Measurements from ENCODE around the gene PI16.

The PI16 gene

DNA sequence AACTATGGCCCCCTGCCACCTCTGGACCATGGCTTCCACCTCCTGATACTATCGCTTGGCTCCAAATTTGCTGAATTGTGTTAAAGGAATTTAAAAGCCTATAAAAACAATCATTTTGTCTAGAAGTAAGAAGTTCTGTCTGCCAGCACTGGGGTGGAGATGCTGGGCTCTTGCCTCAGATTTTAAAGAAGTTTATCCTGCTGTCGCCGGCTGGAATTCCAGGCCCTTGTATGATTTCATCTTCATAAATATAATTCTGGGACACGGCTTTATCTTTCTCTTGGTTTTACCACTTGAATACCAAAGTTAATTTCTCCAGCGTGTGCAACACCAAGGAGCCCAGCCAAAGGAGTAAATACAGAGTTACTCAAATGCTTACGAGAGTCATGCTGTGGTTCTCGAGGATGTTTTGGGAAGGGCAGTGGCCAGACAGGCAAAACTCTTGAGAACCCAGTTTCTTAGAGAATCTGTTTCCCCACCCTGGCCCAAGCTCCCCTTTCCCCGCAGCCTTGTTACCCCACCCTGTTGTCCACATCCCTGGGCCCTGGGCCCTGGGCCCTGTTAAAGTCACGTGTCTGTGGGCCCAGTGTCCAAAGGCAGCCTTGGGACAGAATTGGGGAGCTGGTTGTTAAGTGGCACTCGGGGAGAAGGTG lies 36.9 kb upstream of the PI16 start:
- no peaks in the 10 kb centered on the region for H3K27me3 Mint-ChIP-seq
- peaks cover 25% of the 10 kb centered on the region for H3K36me3 Mint-ChIP-seq (ENCODE audit: insufficient read depth)
- no peak overlapping the region for H3K27ac Mint-ChIP-seq (ENCODE audit: low read depth)
- DNase-seq (ENCODE audit: low spot score in 2 of 2): no peak
- no peaks in the 10 kb centered on the region for H3K9me3 Mint-ChIP-seq
- peaks cover 9% of the 10 kb centered on the region for H3K4me1 Mint-ChIP-seq
- H3K4me3 Mint-ChIP-seq: no peak overlapping the region
- ATAC-seq (replicated peaks; ENCODE audit: extremely low read depth, poor library complexity, severe bottlenecking): no peak

DNA sequence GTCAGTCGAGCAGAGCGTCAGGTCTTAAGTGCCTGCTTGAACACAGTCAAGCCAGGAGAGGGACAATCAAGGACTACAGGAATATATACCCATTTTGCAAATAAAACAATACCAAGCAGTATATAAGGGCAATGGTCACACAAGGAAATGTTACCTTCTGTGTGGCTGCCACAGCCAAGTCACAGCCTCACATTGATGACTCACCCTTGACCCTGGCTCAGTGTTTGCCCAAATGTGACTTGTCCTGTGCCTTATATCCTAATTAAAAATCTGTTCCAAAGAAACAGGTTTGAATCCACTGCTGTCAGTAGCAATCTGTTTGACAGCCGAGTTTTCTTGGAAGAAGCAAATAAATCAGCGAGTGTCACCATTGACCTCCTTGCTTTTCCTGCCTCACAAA lies 34.5 kb upstream of the PI16 start:
- Mint-ChIP-seq H3K4me3 (no peak overlapping the region), H3K4me1 (no peaks in the 10 kb centered on the region), H3K36me3 (ENCODE audit: insufficient read depth) (peaks cover 28% of the 10 kb centered on the region), H3K27me3 (no peaks in the 10 kb centered on the region), H3K9me3 (no peaks in the 10 kb centered on the region), H3K27ac (ENCODE audit: low read depth) (no peak overlapping the region)
- ATAC-seq (replicated peaks; ENCODE audit: extremely low read depth, poor library complexity, severe bottlenecking) (no peak), DNase-seq (ENCODE audit: low spot score in 2 of 2) (no peak)

DNA sequence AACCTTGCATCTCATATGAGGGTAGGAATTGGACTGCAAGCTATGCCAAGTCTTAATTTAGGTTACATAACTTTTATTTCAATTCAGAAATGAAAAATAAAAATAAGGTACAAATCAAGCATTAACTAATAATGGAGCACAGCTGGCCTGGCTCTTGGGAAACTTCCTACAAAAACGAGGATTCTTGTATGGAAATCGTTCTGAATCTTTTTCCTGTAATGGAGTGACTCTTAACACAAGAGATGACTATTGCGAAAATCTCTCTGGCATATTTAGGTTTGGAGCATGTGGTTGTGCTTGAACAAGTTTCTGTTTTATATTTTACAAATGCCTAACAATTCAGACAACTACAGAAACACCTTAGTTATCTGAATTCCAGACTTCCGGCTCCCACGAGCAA lies 34.0 kb upstream of the PI16 start:
- Mint-ChIP-seq H3K27me3 (no peaks in the 10 kb centered on the region), H3K4me3 (no peak overlapping the region), H3K27ac (ENCODE audit: low read depth) (no peak overlapping the region), H3K4me1 (no peaks in the 10 kb centered on the region), H3K9me3 (no peaks in the 10 kb centered on the region), H3K36me3 (ENCODE audit: insufficient read depth) (peaks cover 30% of the 10 kb centered on the region)
- no peak for ATAC-seq (replicated peaks; ENCODE audit: extremely low read depth, poor library complexity, severe bottlenecking)
- no peak for DNase-seq (ENCODE audit: low spot score in 2 of 2)

DNA sequence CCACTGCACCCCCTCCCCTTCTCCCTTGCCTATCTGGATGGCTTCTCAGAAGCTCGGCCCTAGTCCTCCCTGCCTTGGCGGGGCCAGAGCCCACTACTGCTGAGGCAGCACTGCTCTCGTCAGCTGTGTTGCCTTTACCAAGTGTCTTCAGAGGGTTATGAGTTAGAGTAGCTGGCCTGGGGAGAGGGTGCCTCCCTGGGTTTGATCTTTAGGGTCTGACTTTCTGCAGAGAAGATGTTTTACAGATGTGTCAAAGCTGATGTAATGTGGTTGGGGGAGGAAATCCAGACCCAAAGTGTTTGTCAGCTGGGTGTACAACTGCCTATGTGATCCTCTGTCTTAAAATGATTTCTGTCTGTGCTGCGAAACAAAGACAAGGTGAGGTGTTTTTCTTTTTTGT lies 30.4 kb upstream of the PI16 start:
- Mint-ChIP-seq H3K9me3 (no peaks in the 10 kb centered on the region), H3K36me3 (ENCODE audit: insufficient read depth) (peaks cover 16% of the 10 kb centered on the region), H3K4me1 (no peaks in the 10 kb centered on the region), H3K27me3 (no peaks in the 10 kb centered on the region), H3K27ac (ENCODE audit: low read depth) (no peak overlapping the region), H3K4me3 (no peak overlapping the region)
- DNase-seq (ENCODE audit: low spot score in 2 of 2) (no peak), ATAC-seq (replicated peaks; ENCODE audit: extremely low read depth, poor library complexity, severe bottlenecking) (no peak)

DNA sequence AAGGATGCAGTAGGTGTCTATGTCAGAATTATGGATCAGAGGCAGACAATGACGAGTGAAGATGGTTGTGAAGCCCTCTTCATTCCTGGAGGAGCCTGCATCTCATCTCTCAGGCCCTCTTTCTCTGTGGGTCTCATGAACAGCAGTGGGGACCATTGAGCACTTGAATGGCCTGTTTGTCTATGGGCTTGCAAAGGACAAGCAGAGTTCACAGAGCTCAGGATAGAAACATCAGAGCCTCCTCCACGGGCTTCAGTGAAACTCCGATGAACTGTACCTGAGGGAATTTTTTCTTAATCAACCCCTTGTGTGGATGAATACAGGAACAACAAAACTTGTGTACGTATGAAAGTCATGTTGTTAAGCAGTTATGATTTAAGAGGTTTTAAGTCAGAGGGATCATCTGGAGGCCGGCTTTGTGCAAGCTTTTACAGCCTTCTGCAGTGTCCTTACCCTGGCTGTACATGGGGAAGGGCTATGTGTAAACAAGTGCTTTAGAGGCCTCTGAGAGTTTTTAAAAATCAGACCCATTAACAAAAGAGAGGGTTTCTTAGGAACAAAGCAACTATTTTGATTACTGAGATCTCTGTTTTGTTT lies 29.7 kb upstream of the PI16 start:
- no peak for DNase-seq (ENCODE audit: low spot score in 2 of 2)
- Mint-ChIP-seq H3K4me1 (no peaks in the 10 kb centered on the region), H3K27me3 (no peaks in the 10 kb centered on the region), H3K36me3 (ENCODE audit: insufficient read depth) (peaks cover 10% of the 10 kb centered on the region), H3K9me3 (no peaks in the 10 kb centered on the region), H3K27ac (ENCODE audit: low read depth) (peak overlapping the region; percentile 79), H3K4me3 (no peak overlapping the region)
- no peak for ATAC-seq (replicated peaks; ENCODE audit: extremely low read depth, poor library complexity, severe bottlenecking)

DNA sequence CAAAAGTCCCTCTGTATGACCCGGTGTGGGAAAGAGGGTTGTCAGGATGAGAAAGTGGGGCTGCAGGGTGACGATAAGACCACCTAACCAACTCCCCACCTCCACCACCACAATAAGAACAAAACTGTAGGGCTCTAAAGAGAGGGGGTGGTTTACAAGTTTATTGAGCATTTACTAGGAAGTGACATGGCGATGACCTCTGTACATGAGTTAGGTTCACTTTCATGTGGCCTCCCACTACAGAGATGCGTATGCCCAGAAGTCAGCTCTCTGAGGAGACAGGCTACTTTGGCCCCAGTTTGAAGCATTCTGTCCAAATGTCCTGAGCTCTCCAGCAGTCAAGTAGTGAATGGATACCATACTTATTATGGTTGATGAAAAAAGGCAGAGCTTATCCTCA lies 28.7 kb upstream of the PI16 start:
- H3K9me3 Mint-ChIP-seq: no peaks in the 10 kb centered on the region
- no peaks in the 10 kb centered on the region for H3K27me3 Mint-ChIP-seq
- H3K36me3 Mint-ChIP-seq (ENCODE audit: insufficient read depth): peaks cover 9% of the 10 kb centered on the region
- no peak for DNase-seq (ENCODE audit: low spot score in 2 of 2)
- H3K4me3 Mint-ChIP-seq: no peak overlapping the region
- no peaks in the 10 kb centered on the region for H3K4me1 Mint-ChIP-seq
- H3K27ac Mint-ChIP-seq (ENCODE audit: low read depth): peak overlapping the region; percentile 79
- ATAC-seq (replicated peaks; ENCODE audit: extremely low read depth, poor library complexity, severe bottlenecking): no peak

DNA sequence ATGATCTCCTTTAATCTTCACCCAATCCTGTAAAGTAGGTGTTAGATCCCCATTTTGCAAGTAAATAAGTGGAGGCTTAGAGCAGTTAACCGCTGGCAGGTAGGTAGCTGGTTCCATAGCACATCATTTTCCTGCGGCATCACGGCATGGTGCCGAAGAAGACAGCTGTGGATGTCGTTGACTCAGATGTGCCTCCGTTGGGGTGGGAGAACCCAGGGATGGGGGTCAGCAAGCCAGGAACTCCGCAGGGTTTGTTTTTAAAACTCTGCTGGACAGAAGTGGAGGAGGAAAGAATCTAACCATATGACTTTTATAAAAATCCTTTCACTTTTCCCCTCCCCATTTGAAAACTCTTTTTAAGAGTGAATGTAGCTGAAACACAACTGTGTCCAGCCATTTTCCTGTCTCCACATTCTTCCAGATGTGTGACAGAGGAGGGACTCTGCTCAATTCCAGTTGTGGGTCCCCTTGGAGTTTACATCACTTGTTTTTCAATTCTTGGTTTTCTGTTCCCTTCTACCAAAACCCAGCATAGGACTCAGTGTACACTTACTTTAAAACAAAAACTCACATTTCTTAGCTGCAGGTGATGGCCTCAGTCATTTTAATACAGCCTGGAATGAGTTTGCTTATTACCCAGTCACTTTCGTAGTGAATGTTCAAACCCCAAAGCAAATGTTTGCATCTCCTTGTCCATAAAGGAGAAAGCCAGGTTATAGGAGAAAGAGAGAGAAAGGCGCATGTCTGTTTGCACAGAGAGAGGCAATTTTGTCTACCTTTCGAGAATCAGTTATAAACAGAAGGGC lies 27.6 kb upstream of the PI16 start:
- H3K27me3 Mint-ChIP-seq: no peaks in the 10 kb centered on the region
- H3K36me3 Mint-ChIP-seq (ENCODE audit: insufficient read depth): peaks cover 7% of the 10 kb centered on the region
- DNase-seq (ENCODE audit: low spot score in 2 of 2) (no peak), ATAC-seq (replicated peaks; ENCODE audit: extremely low read depth, poor library complexity, severe bottlenecking) (no peak)
- H3K4me1 Mint-ChIP-seq: no peaks in the 10 kb centered on the region
- no peak overlapping the region for H3K27ac Mint-ChIP-seq (ENCODE audit: low read depth)
- no peaks in the 10 kb centered on the region for H3K9me3 Mint-ChIP-seq
- no peak overlapping the region for H3K4me3 Mint-ChIP-seq

DNA sequence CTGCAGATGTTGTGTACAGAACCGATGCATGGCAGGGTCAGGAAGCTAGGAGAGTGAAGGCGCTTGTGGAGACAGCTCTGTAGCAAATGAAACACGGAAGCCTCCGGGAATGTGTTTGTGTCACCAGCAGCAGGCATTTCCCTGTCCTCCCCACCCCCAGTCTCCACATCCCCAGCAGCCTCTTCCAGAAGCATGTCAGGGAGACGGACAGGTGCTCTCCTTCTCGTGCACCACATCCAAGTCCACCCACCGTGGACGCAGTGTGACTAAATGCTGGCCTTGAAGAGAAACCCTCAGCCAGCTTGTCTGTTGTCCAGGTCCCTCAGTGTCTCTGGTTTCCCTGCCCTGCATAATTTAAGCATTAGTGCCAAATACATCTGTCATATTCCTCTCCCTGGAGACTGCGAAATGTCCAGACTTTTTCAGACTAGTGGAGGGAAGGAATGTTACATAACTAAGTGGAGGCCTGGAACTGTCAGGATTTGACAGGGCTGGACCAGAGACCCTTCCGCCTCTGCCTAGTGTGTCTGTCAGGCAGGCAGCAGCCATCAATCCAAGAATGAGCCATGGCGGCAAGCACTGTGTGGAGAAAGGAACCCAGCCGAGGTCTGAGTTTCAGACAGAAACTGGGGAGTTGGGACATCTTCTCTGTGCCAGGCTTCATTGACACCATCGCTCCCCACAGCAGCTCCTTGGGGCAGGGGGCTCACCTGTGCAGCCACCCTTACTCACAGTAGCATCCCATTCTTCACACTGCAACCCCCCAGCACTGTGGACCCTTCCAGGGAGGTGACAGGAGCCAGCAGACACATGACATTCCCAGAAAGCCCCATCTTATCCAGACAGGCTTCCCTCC lies 26.6 kb upstream of the PI16 start:
- Mint-ChIP-seq H3K27me3 (no peaks in the 10 kb centered on the region), H3K9me3 (no peaks in the 10 kb centered on the region), H3K4me3 (no peak overlapping the region), H3K4me1 (no peaks in the 10 kb centered on the region), H3K36me3 (ENCODE audit: insufficient read depth) (peaks cover 5% of the 10 kb centered on the region), H3K27ac (ENCODE audit: low read depth) (no peak overlapping the region)
- DNase-seq (ENCODE audit: low spot score in 2 of 2): no peak
- ATAC-seq (replicated peaks; ENCODE audit: extremely low read depth, poor library complexity, severe bottlenecking): no peak

DNA sequence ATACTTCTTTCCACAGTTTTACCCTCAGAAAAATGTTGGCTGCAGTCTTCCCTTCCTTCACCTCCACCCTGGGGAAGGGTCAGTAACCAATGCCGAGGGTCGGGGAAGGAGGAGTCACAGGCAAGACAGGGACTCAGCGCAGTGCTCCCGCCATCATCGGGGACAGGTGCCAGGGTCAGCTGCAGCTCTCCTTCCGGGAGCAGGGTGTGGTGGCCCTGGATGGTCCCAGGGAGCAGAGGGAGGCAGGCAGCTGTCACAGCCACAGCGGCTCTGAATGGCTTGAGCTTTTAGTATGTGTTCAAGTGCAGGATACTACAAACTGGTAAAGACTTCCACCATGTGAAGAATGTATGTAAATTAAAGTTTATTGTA lies 26.0 kb upstream of the PI16 start:
- Mint-ChIP-seq H3K9me3 (no peaks in the 10 kb centered on the region), H3K4me1 (no peaks in the 10 kb centered on the region), H3K27me3 (no peaks in the 10 kb centered on the region), H3K27ac (ENCODE audit: low read depth) (no peak overlapping the region), H3K36me3 (ENCODE audit: insufficient read depth) (peaks cover 5% of the 10 kb centered on the region), H3K4me3 (no peak overlapping the region)
- ATAC-seq (replicated peaks; ENCODE audit: extremely low read depth, poor library complexity, severe bottlenecking): no peak
- no peak for DNase-seq (ENCODE audit: low spot score in 2 of 2)

DNA sequence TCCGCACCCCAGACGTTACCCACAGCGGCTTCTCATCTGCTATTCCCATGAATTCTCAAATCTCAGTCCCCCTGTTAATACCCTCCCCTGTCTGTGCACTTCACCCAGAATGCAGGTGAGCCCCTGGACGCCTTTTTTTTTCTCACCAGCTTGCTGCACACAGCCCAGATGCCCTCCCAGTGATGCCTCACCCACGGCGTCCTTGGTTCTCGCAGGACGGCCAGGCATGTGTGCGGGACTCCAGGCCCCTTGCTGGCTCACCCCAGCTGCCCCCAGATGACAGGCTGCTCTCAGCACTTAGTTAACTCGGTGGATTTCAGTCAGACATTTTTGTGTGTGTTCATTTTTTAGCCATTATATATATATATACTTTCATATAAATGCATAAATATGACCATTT lies 25.4 kb upstream of the PI16 start:
- no peak overlapping the region for H3K27ac Mint-ChIP-seq (ENCODE audit: low read depth)
- no peaks in the 10 kb centered on the region for H3K9me3 Mint-ChIP-seq
- H3K4me3 Mint-ChIP-seq: no peak overlapping the region
- no peaks in the 10 kb centered on the region for H3K27me3 Mint-ChIP-seq
- peaks cover 3% of the 10 kb centered on the region for H3K36me3 Mint-ChIP-seq (ENCODE audit: insufficient read depth)
- ATAC-seq (replicated peaks; ENCODE audit: extremely low read depth, poor library complexity, severe bottlenecking) (no peak), DNase-seq (ENCODE audit: low spot score in 2 of 2) (no peak)
- no peaks in the 10 kb centered on the region for H3K4me1 Mint-ChIP-seq

DNA sequence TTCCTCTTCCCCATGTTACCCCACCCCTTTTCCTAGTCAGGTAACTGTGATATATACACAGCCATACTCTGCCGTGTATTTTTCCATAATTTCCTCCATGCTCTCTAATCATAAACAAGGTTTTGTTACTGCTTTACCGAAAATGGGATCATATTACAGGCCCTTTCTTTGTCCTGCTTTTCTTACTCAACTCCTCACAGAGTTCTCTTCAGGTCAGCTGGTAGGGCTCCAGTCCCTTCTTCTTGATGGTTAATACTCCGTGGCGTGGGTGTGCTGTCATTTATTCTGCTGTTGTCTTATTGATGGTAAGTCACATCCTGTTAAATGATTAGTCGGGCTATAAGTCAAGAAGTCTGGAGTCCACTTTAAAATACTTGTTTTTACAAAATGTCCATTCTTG lies 24.9 kb upstream of the PI16 start:
- peaks cover 3% of the 10 kb centered on the region for H3K36me3 Mint-ChIP-seq (ENCODE audit: insufficient read depth)
- no peak overlapping the region for H3K4me3 Mint-ChIP-seq
- no peaks in the 10 kb centered on the region for H3K4me1 Mint-ChIP-seq
- ATAC-seq (replicated peaks; ENCODE audit: extremely low read depth, poor library complexity, severe bottlenecking) (no peak), DNase-seq (ENCODE audit: low spot score in 2 of 2) (no peak)
- no peak overlapping the region for H3K27ac Mint-ChIP-seq (ENCODE audit: low read depth)
- H3K27me3 Mint-ChIP-seq: no peaks in the 10 kb centered on the region
- no peaks in the 10 kb centered on the region for H3K9me3 Mint-ChIP-seq

DNA sequence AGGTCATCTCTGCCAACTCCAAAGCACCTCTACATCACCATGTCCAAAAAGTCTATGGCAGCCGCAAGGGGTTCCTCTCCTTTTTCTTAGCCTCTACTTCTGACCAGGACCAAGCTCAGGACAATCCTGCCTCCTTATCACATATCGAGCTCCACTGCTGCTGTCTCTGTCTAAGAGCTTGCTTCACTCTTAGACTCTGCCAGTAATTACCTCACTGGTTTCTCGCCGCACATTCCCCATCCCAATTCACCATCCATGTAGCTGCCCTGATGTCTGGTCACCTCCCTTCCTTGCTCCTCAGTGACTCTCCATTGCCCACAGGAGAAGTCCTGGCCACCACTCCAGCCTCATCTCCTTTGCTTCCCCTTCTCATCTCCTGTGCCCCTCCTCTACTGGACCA lies 24.1 kb upstream of the PI16 start:
- Mint-ChIP-seq H3K36me3 (ENCODE audit: insufficient read depth) (peaks cover 1% of the 10 kb centered on the region), H3K27me3 (no peaks in the 10 kb centered on the region), H3K9me3 (no peaks in the 10 kb centered on the region), H3K4me3 (no peak overlapping the region), H3K4me1 (no peaks in the 10 kb centered on the region), H3K27ac (ENCODE audit: low read depth) (no peak overlapping the region)
- DNase-seq (ENCODE audit: low spot score in 2 of 2) (no peak), ATAC-seq (replicated peaks; ENCODE audit: extremely low read depth, poor library complexity, severe bottlenecking) (no peak)
